SU-DHL-6 (cell line): ENCODE results near the gene PTPN6.
A peak's percentile ranks its signal among the peaks of the same experiment; 100 is the strongest.
"Not testable (repeated sequence)": the region's sequence is repeated elsewhere in the genome, so short reads cannot be mapped to it uniquely, and the experiment has no call there.

Experiments used
- H2AFZ ChIP-seq: fragments of 200-600 bp; sonication (generic); 2 replicates; pipeline ENCODE4 v1.6.1; 2014; ENCODE audit warnings: low read depth, mild to moderate bottlenecking, moderate library complexity, mixed read lengths, antibody characterized with exemption, low read length; ENCODE audit not compliant: severe bottlenecking
- H3F3A ChIP-seq: fragments of 200-600 bp; shearing (Covaris generic); 2 replicates; pipeline ENCODE4 v1.6.0; 2016; ENCODE audit warnings: antibody characterized with exemption, mild to moderate bottlenecking; ENCODE audit not compliant: insufficient read depth
- H3K27ac ChIP-seq: fragments of 200-600 bp; sonication (generic); 2 replicates; pipeline ENCODE4 v1.5.1; 2016; ENCODE audit warnings: low read depth, mild to moderate bottlenecking, low read length, moderate library complexity, mixed read lengths
- H3K27me3 ChIP-seq: fragments of 200-600 bp; sonication (generic), shearing (Covaris generic); 2 replicates; pipeline ENCODE4 v1.6.0; 2014; ENCODE audit warnings: mild to moderate bottlenecking, low read length
- H3K36me3 ChIP-seq: fragments of 200-600 bp; sonication (generic); 2 replicates; pipeline ENCODE4 v1.6.1; 2014; ENCODE audit warnings: mild to moderate bottlenecking, low read length, mixed read lengths
- H3K4me2 ChIP-seq: fragments of 300-600, 200-600 bp; shearing (Covaris generic), sonication (generic); 2 replicates; pipeline ENCODE4 v1.6.0; 2014; ENCODE audit warnings: low read length, low read depth, mild to moderate bottlenecking; ENCODE audit not compliant: poor library complexity, severe bottlenecking
- H3K4me3 ChIP-seq: fragments of 200-600 bp; sonication (generic); 2 replicates; pipeline ENCODE4 v1.5.1; 2014; ENCODE audit warnings: antibody characterized with exemption, low read length, mild to moderate bottlenecking, mixed read lengths; ENCODE audit not compliant: insufficient read depth, poor library complexity, severe bottlenecking
- H3K79me2 ChIP-seq: fragments of 200-600 bp; sonication (generic); 2 replicates; pipeline ENCODE4 v1.6.1; 2014; ENCODE audit warnings: mild to moderate bottlenecking, low read length, moderate library complexity; ENCODE audit not compliant: insufficient read depth
- H3K9ac ChIP-seq: fragments of 200-600 bp; sonication (generic); 2 replicates; pipeline ENCODE4 v1.7.0; 2014; ENCODE audit warnings: mild to moderate bottlenecking, low read length
- H3K9me2 ChIP-seq: fragments of 200-600 bp; sonication (generic); replicated peaks from 2 replicates; pipeline ENCODE4 v1.6.1; 2014; ENCODE audit warnings: low read length; ENCODE audit not compliant: insufficient read depth
- H3K9me3 ChIP-seq: fragments of 200-600 bp; sonication (generic); 2 replicates; pipeline ENCODE4 v1.6.1; 2014; ENCODE audit warnings: low read length, mixed read lengths; ENCODE audit not compliant: insufficient read depth
- H4K20me1 ChIP-seq: fragments of 200-600 bp; sonication (generic); 2 replicates; pipeline ENCODE4 v1.6.1; 2014; ENCODE audit warnings: low read depth, mild to moderate bottlenecking, antibody characterized with exemption, low read length, moderate library complexity, mixed read lengths
- EZH2phosphoT487 ChIP-seq: fragments of 200-600 bp; sonication (generic), shearing (Covaris generic); conservative IDR thresholded peaks from 2 replicates; pipeline ENCODE4 v1.6.1; 2018; ENCODE audit warnings: mild to moderate bottlenecking, antibody characterized with exemption, low read length, moderate library complexity, mixed read lengths
- TF ChIP-seq, protein P1 (sequence below): fragments of 200-600 bp; sonication (generic); IDR thresholded peaks from one replicate; pipeline ENCODE4 v1.5.1; 2017; ENCODE audit warnings: antibody characterized with exemption, mild to moderate bottlenecking, low read length, moderate library complexity; ENCODE audit not compliant: insufficient read depth, poor library complexity, severe bottlenecking

The PTPN6 gene

DNA sequence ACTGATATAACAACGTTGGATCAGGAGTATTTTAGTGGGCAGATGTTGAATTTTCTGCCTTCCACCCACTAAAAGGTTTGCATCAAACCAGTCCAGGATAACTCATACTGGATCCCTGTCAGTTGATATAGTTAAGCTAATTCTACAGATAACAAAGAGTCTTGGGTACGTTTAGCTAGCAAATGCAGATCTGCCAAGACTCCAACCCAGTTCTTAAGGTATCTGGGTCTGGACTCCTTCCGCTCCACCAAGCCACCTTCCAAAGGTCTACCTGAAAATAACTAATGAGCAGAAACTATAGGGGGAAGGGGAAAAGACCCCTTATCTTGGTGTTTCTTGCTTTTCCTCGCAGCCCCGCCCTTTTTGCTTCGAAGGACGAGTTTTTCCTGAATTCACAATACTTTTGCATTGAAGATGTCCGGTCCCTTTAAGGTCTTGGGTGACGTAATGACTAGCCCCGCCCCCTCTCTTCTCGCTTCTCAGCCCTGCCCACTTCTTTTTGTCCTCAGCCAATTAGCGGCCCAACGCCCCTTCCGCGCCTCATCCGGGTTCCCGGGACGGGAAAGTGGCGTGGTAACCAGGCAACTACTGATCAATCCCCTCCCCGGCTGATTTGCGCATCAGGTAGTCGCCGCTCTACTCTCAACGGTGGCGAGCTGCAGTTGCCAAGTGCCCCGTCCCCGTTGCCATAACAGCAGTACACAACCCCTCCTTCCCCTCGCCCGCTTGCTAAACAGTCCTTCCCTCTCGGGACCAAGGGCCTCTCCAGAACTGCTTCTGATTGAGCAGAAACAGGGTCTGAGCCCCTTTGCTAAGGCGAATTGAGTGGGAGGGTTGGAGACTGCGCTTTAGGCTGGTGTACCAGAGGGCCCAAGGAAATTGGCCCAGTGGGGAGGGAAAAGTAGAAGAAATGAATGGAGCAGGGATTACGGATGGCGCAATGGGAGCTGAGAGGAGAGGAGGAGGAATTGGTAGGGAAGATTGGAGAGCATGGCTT lies 46.6 kb upstream of the PTPN6 start, which contains the start of gene LRRC23:
Gene LRRC23, plus strand, starts transcription at position 543 of the 997 bp plus-strand sequence. CDS start 812 bp downstream, outside the sequence.
- Histone ChIP-seq H3K27ac (no peak within 1 kb of the TSS), H3K36me3 (no peaks in the 10 kb centered on the region), H3K27me3 (no peaks in the 10 kb centered on the region), H3K4me2 (peak within 1 kb of the TSS; percentile 99), H3K4me3 (peak within 1 kb of the TSS; percentile 95), H3K79me2 (no peaks in the 10 kb centered on the region), H3K9ac (peak within 1 kb of the TSS; percentile 83), H3F3A (no peaks in the 10 kb centered on the region), H3K9me3 (no peaks in the 10 kb centered on the region), H4K20me1 (no peaks in the 10 kb centered on the region), H2AFZ (peak within 1 kb of the TSS; percentile 92), H3K9me2 (no peaks in the 10 kb centered on the region)
- TF ChIP-seq EZH2phosphoT487, result no peak
- TF ChIP-seq, protein P1, sequence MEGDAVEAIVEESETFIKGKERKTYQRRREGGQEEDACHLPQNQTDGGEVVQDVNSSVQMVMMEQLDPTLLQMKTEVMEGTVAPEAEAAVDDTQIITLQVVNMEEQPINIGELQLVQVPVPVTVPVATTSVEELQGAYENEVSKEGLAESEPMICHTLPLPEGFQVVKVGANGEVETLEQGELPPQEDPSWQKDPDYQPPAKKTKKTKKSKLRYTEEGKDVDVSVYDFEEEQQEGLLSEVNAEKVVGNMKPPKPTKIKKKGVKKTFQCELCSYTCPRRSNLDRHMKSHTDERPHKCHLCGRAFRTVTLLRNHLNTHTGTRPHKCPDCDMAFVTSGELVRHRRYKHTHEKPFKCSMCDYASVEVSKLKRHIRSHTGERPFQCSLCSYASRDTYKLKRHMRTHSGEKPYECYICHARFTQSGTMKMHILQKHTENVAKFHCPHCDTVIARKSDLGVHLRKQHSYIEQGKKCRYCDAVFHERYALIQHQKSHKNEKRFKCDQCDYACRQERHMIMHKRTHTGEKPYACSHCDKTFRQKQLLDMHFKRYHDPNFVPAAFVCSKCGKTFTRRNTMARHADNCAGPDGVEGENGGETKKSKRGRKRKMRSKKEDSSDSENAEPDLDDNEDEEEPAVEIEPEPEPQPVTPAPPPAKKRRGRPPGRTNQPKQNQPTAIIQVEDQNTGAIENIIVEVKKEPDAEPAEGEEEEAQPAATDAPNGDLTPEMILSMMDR, result no peak

DNA sequence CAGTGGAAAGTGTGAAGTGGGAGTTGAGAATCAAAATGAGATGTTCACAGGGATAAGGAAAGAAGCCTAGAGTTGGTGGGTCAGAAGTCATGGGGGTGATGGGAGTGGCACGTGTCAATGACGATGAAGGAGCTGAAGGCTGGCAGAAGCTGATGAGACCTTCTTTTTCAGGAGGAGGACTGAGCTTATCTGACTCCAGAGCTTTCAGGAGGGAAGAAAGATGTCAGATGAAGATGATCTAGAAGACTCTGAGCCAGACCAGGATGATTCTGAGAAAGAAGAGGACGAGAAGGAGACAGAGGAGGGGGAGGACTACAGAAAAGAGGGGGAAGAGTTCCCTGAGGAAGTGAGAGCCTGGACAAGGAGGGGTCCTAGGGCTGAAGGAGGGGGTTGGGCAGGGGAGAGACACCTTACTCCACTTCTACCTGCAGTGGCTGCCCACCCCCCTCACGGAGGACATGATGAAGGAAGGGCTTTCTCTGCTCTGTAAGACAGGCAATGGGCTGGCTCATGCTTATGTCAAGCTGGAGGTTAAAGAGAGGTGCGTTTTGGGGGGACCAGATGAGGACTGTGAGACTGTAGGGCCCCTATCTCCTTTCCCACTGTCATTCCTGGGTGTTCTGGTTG lies 45.6 kb upstream of the PTPN6 start:
- TF ChIP-seq, protein P1, result no peak
- TF ChIP-seq EZH2phosphoT487, result no peak
- H3F3A ChIP-seq, result no peaks in the 10 kb centered on the region
- H3K9me3 ChIP-seq, result no peaks in the 10 kb centered on the region
- peak overlapping the region; percentile 95 for H3K4me3 ChIP-seq
- no peaks in the 10 kb centered on the region for H3K9me2 ChIP-seq
- H3K4me2 ChIP-seq, result peak overlapping the region; percentile 99
- H3K27me3 ChIP-seq, result no peaks in the 10 kb centered on the region
- peak overlapping the region; percentile 83 for H3K9ac ChIP-seq
- H3K79me2 ChIP-seq, result no peaks in the 10 kb centered on the region
- no peaks in the 10 kb centered on the region for H4K20me1 ChIP-seq
- no peak overlapping the region for H3K27ac ChIP-seq
- no peak overlapping the region for H2AFZ ChIP-seq
- no peaks in the 10 kb centered on the region for H3K36me3 ChIP-seq

DNA sequence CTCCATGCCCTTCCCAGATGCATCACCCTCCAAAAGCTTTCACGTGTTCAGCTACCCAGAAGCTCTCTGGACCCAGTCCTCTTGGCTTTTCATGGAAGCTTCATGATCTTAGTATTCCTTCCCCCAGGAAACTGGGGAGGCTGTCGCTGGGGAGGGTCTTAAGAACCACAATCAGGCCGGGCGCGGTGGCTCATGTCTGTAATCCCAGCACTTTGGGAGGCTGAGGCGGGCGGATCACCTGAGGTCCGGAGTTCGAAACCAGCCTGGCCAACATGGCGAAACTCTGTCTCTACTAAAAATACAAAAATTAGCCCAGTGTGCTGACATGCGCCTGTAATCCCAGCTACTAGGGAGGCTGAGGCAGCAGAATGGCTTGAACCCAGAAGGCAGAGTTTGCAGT lies 43.0 kb upstream of the PTPN6 start:
- H4K20me1 ChIP-seq, H3K27me3 ChIP-seq, H2AFZ ChIP-seq, H3K36me3 ChIP-seq, H3F3A ChIP-seq, H3K4me3 ChIP-seq, H3K27ac ChIP-seq, H3K79me2 ChIP-seq, H3K9ac ChIP-seq, H3K4me2 ChIP-seq, H3K9me3 ChIP-seq, H3K9me2 ChIP-seq: not testable (repeated sequence)
